HL-60/S4 treated with retinoic acid at 250 ng/mL for 4 days and 3 days (cell line): ENCODE results near the gene TIMELESS.
"Not testable (repeated sequence)": the region's sequence is repeated elsewhere in the genome, so short reads cannot be mapped to it uniquely, and the experiment has no call there.

ENCODE experiments used
- in situ Hi-C: fragments of 300-500 bp; cut with MboI; formaldehyde crosslinking; loops from 2 replicates; pipeline ENCODE4 v1.7.0; 2022; ENCODE audit warnings: low sequenced_read_pairs

The TIMELESS gene

GRCh38 chr12:56448860-56449621 lies at the start of gene TIMELESS:
Gene TIMELESS (minus strand): TSS chr12:56449426. CDS start chr12:56434170, 15,256 bp downstream.
- in situ Hi-C loops: no loop called here

GRCh38 chr12:56498126-56498902 lies 49.1 kb upstream of the TIMELESS start:
- in situ Hi-C loops: not testable (repeated sequence)

- in situ Hi-C loops: not testable (repeated sequence)
Observed at GRCh38 chr12:56496704-56497103, 47.5 kb upstream of the TIMELESS start.

GRCh38 chr12:56494481-56494880 lies 45.3 kb upstream of the TIMELESS start:
- in situ Hi-C loops: not testable (repeated sequence)

- in situ Hi-C loops: not testable (repeated sequence)
Observed at GRCh38 chr12:56494106-56494415, 44.8 kb upstream of the TIMELESS start.

- in situ Hi-C loops: not testable (repeated sequence)
Observed at GRCh38 chr12:56493409-56494105, 44.3 kb upstream of the TIMELESS start.

GRCh38 chr12:56490360-56490759 lies 41.1 kb upstream of the TIMELESS start:
- in situ Hi-C loops: no loop called here

- in situ Hi-C loops: no loop called here
Observed at GRCh38 chr12:56488041-56488955, 39.1 kb upstream of the TIMELESS start, which contains the start of gene GLS2. Gene GLS2 (minus strand): TSS chr12:56488161. CDS start chr12:56488118, 43 bp downstream.

- in situ Hi-C loops: no loop called here
Observed at GRCh38 chr12:56487448-56488040, 38.3 kb upstream of the TIMELESS start.

GRCh38 chr12:56486694-56487093 lies 37.5 kb upstream of the TIMELESS start:
- in situ Hi-C loops: no loop called here

GRCh38 chr12:56484566-56484965 lies 35.3 kb upstream of the TIMELESS start:
- in situ Hi-C loops: no loop called here

- in situ Hi-C loops: no loop called here
Observed at GRCh38 chr12:56479625-56480024, 30.4 kb upstream of the TIMELESS start.

GRCh38 chr12:56477521-56478225 lies 28.4 kb upstream of the TIMELESS start:
- in situ Hi-C loops: no loop called here

GRCh38 chr12:56476972-56477432 lies 27.8 kb upstream of the TIMELESS start:
- in situ Hi-C loops: no loop called here

- in situ Hi-C loops: no loop called here
Observed at GRCh38 chr12:56476143-56476542, 26.9 kb upstream of the TIMELESS start.

- in situ Hi-C loops: no loop called here
Observed at GRCh38 chr12:56474389-56474788, 25.2 kb upstream of the TIMELESS start.

GRCh38 chr12:56469007-56469930 lies 20.0 kb upstream of the TIMELESS start:
- in situ Hi-C loops: no loop called here
